Measurements from ENCODE around the gene MFAP1. TPM values are rescaled to one million over a fixed set of nuclear protein-coding genes. Genes with fewer than 3 reads are reported as not detected.

MFAP1 gene
- total RNA-seq, 4 donors from 2014 or later, result 10.8 to 26.3 (median 14.7) TPM

DNA sequence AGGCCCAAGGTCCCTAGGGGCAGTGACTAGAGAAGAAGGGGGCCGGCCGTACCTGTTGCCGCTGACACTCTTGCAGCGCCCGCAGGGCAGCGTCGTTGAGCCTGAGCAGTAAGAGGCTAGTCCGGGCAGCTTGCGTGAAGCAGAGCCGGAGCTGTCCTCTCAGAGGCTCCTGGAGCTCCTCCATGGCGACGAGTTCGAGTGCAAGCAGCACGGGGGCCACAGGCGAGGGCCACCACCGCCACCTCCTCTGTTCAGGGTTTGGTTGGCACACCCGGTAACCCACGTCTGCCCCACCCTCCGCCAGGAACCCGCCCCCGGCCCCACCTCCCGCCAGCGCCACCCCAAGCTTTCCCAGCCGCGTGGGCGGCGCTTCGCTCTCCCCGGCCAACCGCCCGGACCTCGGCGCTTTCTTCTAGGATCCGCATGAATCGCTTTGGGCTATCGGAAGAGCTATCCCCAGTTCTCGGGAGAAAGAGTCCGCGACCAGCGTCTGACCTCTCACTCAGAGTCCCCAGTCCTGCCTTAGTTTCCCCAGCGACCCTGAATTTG lies 47.7 kb downstream of the MFAP1 start, which contains the start of gene ELL3:
Gene ELL3 (minus strand): TSS at position 249 of the 549 bp plus-strand sequence. CDS start 65 bp downstream, at position 184.
- Histone ChIP-seq H3K4me3 (peak within 1 kb of the TSS; percentile 61 to 84 (median 76)), H3K9me3 (no peaks in the 10 kb centered on the region), H3K27me3 (no peaks in the 10 kb centered on the region), H3K4me1 (peaks cover 9 to 11% of the 10 kb centered on the region in 2 donors), H3K36me3 (peaks cover 0 to 24% of the 10 kb centered on the region in 2 donors), H3K27ac (peak within 1 kb of the TSS; percentile 86 to 90 (median 88))
- intact Hi-C loops (cut with DNase I; ENCODE audit: low total_unique reads), result loop anchor here (1.0 to 10.0 kb wide), 3 partner anchors 16 to 332 kb away; partner anchors contain the start of genes PDIA3 and SERF2
- TF ChIP-seq CTCF (IDR thresholded peaks at IDR 0.05 in 4 of 5, conservative IDR thresholded peaks at IDR 0.05 in 1 of 5) (no peak), POLR2A (IDR thresholded peaks at IDR 0.05) (peak; percentile 25 to 43)
- in situ Hi-C loops (cut with MboI; ENCODE audit: low sequenced_read_pairs in 4 of 4), result loop anchor here in 1 of 4 donors (25.0 kb wide), 2 partner anchors 936 to 1861 kb away; partner anchors contain the start of genes B2M, PATL2 and SQOR
- ATAC-seq (peak; percentile 68 to 73), DNase-seq (peak; percentile 40 to 60)

- H3K9me3 ChIP-seq, result no peaks in the 10 kb centered on the region
- H3K27me3 ChIP-seq, result no peaks in the 10 kb centered on the region
- TF ChIP-seq CTCF (IDR thresholded peaks at IDR 0.05 in 4 of 5, conservative IDR thresholded peaks at IDR 0.05 in 1 of 5), result no peak
- no peak for ATAC-seq
- peak overlapping the region; percentile 86 to 90 (median 88) for H3K27ac ChIP-seq
- peaks cover 0 to 30% of the 10 kb centered on the region in 2 donors for H3K36me3 ChIP-seq
- in situ Hi-C loops (cut with MboI; ENCODE audit: low sequenced_read_pairs in 4 of 4), result loop anchor here in 1 of 4 donors (25.0 kb wide), 2 partner anchors 936 to 1861 kb away; partner anchors contain the start of genes B2M, PATL2 and SQOR
- DNase-seq, result peak in 1 of 2 donors; percentile 37
- intact Hi-C loops (cut with DNase I; ENCODE audit: low total_unique reads), result loop anchor here (2.0 to 10.0 kb wide), 2 partner anchors 29 to 331 kb away; partner anchors contain the start of gene PDIA3
- peaks cover 9 to 11% of the 10 kb centered on the region in 2 donors for H3K4me1 ChIP-seq
- H3K4me3 ChIP-seq, result peak overlapping the region; percentile 61 to 84 (median 76)
Observed at GRCh38 chr15:43776101-43776717, 48.3 kb downstream of the MFAP1 start.

GRCh38 chr15:43775411-43775965 lies 49.0 kb downstream of the MFAP1 start:
- Histone ChIP-seq H3K9me3 (no peaks in the 10 kb centered on the region), H3K4me1 (peaks cover 9 to 11% of the 10 kb centered on the region in 2 donors), H3K36me3 (peaks cover 0 to 37% of the 10 kb centered on the region in 2 donors), H3K27ac (peak overlapping the region; percentile 86 to 90 (median 88)), H3K4me3 (no peak overlapping the region), H3K27me3 (no peaks in the 10 kb centered on the region)
- intact Hi-C loops (cut with DNase I; ENCODE audit: low total_unique reads) (loop anchor here (10.0 kb wide), 1 partner anchor 331 kb away; no protein-coding TSS in a partner anchor), in situ Hi-C loops (cut with MboI; ENCODE audit: low sequenced_read_pairs in 4 of 4) (loop anchor here in 1 of 4 donors (25.0 kb wide), 2 partner anchors 937 to 1862 kb away; partner anchors contain the start of genes B2M, PATL2 and SQOR)
- DNase-seq, result peak in 1 of 2 donors; percentile 75
- peak in 4 of 5 experiments; percentile 14 to 37 (median 24) for TF ChIP-seq CTCF (IDR thresholded peaks at IDR 0.05 in 4 of 5, conservative IDR thresholded peaks at IDR 0.05 in 1 of 5)
- no peak for TF ChIP-seq POLR2A (IDR thresholded peaks at IDR 0.05)
- ATAC-seq, result peak; percentile 53 to 61

DNA sequence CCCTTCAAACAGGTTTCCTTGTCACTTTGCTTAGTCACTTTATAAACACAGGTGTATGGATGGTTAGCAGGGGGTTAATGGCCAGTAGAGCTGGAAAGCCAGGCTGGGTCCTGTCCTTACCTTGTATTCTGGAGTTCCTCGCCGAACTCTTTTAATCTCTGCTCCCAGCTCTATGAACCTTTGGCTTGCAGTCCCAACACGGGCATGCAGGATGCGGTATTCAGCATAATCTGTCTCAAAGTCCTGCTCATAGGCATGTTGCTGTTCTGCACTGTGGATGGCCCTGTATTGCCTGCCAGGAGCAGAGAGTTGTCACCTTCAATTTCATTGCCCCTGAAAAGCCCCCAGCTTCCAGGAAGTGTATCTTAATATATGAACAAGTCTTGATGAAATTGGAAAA lies 50.4 kb downstream of the MFAP1 start:
- Histone ChIP-seq H3K36me3 (peaks cover 0 to 50% of the 10 kb centered on the region in 2 donors), H3K9me3 (no peaks in the 10 kb centered on the region), H3K4me3 (no peak overlapping the region), H3K27ac (peak overlapping the region in 2 of 4 donors; percentile 89 to 90), H3K27me3 (no peaks in the 10 kb centered on the region), H3K4me1 (peaks cover 9 to 11% of the 10 kb centered on the region in 2 donors)
- TF ChIP-seq CTCF (IDR thresholded peaks at IDR 0.05 in 4 of 5, conservative IDR thresholded peaks at IDR 0.05 in 1 of 5) (no peak), POLR2A (IDR thresholded peaks at IDR 0.05) (no peak)
- intact Hi-C loops (cut with DNase I; ENCODE audit: low total_unique reads), result loop anchor here (10.0 kb wide), 1 partner anchor 329 kb away; no protein-coding TSS in a partner anchor
- ATAC-seq, result no peak
- no peak for DNase-seq
- in situ Hi-C loops (cut with MboI; ENCODE audit: low sequenced_read_pairs in 4 of 4), result no loop called here

All from gastrocnemius medialis (tissue), 4 donors.